Measurements from ENCODE around the gene BHMT2. TPM values are rescaled to one million over a fixed set of nuclear protein-coding genes. Genes with fewer than 3 reads are reported as not detected.

BHMT2 gene
- total and polyA plus RNA-seq, 2 of the 4 experiments (the other 2 are of a cell fraction), result 0.36 to 0.60 TPM

- WGBS, 2 experiments (ENCODE audit: extremely low coverage in 2 of 2, insufficient read length in 1 of 2), result no CpG with 5 or more reads among the region's 5 CpGs
- Histone ChIP-seq H2AK9ac (replicated peaks; ENCODE audit: low read depth, low read length, poor library complexity) (no peak overlapping the region), H3K27me3 (ENCODE audit: control insufficient read depth, insufficient read depth, low read length) (no peaks in the 10 kb centered on the region), H3K56ac (ENCODE audit: extremely low read depth, insufficient read depth, low read length) (no peak overlapping the region), H3K9me1 (ENCODE audit: insufficient read depth, low read length) (no peaks in the 10 kb centered on the region), H3K14ac (replicated peaks; ENCODE audit: low read depth, low read length) (no peak overlapping the region), H3K36me3 (ENCODE audit: control insufficient read depth, insufficient read depth, low read length) (no peaks in the 10 kb centered on the region), H3K4ac (ENCODE audit: low read depth, low read length) (no peak overlapping the region), H3K9me3 (ENCODE audit: control insufficient read depth, insufficient read depth, low read length) (peaks cover 2% of the 10 kb centered on the region; the same call in 1 of the 2 replicates), H3K18ac (ENCODE audit: low read depth, low read length) (no peak overlapping the region), H4K8ac (ENCODE audit: low read depth in 2 of 2, low read length in 2 of 2) (no peak overlapping the region), H3K4me2 (ENCODE audit: low read depth, low read length) (no peak overlapping the region), H3K4me1 (ENCODE audit: control insufficient read depth, insufficient read depth, low read length) (no peaks in the 10 kb centered on the region), H4K20me1 (ENCODE audit: insufficient read depth, low read length) (no peaks in the 10 kb centered on the region), H3K79me1 (ENCODE audit: low read depth in 1 of 2, low read length in 2 of 2) (no peaks in the 10 kb centered on the region), H2BK15ac (ENCODE audit: low read depth, low read length) (no peak overlapping the region), H2BK120ac (ENCODE audit: low read depth, low read length) (no peak overlapping the region), H2BK5ac (ENCODE audit: low read depth, low read length, poor library complexity, severe bottlenecking) (no peak overlapping the region), H3K27ac (ENCODE audit: insufficient read depth, low read length) (no peak overlapping the region), H3K23ac (ENCODE audit: low read depth, low read length) (no peak overlapping the region), H4K5ac (ENCODE audit: low read depth, low read length) (no peak overlapping the region), H2AFZ (replicated peaks; ENCODE audit: low read length, poor library complexity) (no peak overlapping the region), H4K91ac (ENCODE audit: insufficient read depth, low read depth, low read length) (no peak overlapping the region), H2BK20ac (ENCODE audit: low read depth, low read length) (no peak overlapping the region), H2AK5ac (ENCODE audit: low read depth, low read length) (no peak overlapping the region), H3K4me3 (ENCODE audit: insufficient read depth, low read depth, low read length) (no peak overlapping the region), H3K9ac (ENCODE audit: low read depth, low read length) (no peak overlapping the region)
- ATAC-seq (ENCODE audit: low read depth) (no peak), DNase-seq (no peak)
- in situ Hi-C loops (cut with MboI; ENCODE audit: low sequenced_read_pairs) (no loop called here), intact Hi-C loops (cut with micrococcal nuclease) (no loop called here), dilution Hi-C loops (cut with HindIII; ENCODE audit: low sequenced_read_pairs, unreplicated experiment) (no loop called here)
- no TSS peak for BruUV-seq (replicated peaks)
- CTCF ChIA-PET, result interaction anchor here (0.6 kb wide), 1 partner anchor 469 kb away, joined by 3 read pairs; no protein-coding TSS in a partner anchor
- POLR2A ChIA-PET (ENCODE audit: unreplicated experiment), result no interaction called here
- TF ChIP-seq BHLHE40 (IDR thresholded peaks at IDR 0.05; ENCODE audit: low read depth, low read length) (no peak), CHD1 (IDR thresholded peaks at IDR 0.05; ENCODE audit: low read depth, low read length) (no peak), MXI1 (IDR thresholded peaks at IDR 0.05; ENCODE audit: borderline replicate concordance, low read depth, low read length) (no peak), SMC3 (IDR thresholded peaks at IDR 0.05; ENCODE audit: low read depth, low read length) (no peak), ELK1 (IDR thresholded peaks at IDR 0.05; ENCODE audit: borderline replicate concordance, low read depth, low read length) (no peak), RAD21 (IDR thresholded peaks at IDR 0.05; ENCODE audit: low read length) (no peak), CTCF (conservative IDR thresholded peaks at IDR 0.05; ENCODE audit: low read depth, low read length) (no peak), POLR2A (IDR thresholded peaks at IDR 0.05; ENCODE audit: low read depth, low read length) (no peak), RCOR1 (IDR thresholded peaks at IDR 0.05; ENCODE audit: insufficient replicate concordance, low read length) (no peak), FOS (IDR thresholded peaks at IDR 0.05; ENCODE audit: low read depth, low read length) (no peak; the same call in 1 of the 2 replicates), MAZ (IDR thresholded peaks at IDR 0.05; ENCODE audit: borderline replicate concordance, low read depth, low read length) (no peak)
These were observed 36.8 kb upstream of the BHMT2 start for GRCh38 chr5:79032782-79033181.

All from IMR-90 (cell line).